Fibroblast of lung (primary cell): ENCODE results near the gene FUBP3. TPM values are rescaled to one million over a fixed set of nuclear protein-coding genes. Genes with fewer than 3 reads are reported as not detected.
A peak's percentile ranks its signal among the peaks of the same experiment; 100 is the strongest.

Source experiments
- DNase-seq, 2 donors: peaks; one replicate each; pipeline versions ENCODE4 v3.0.0 to v3.0.0-alpha.2; 2010; ENCODE audit warnings: low read depth in 2 of 2
- H2AFZ ChIP-seq: 2 replicates; pipeline ENCODE4 v1.5.1; 2012; ENCODE audit warnings: low read length, control low read depth, inconsistent platforms
- H3K27ac ChIP-seq: 2 replicates; pipeline ENCODE4 v1.5.1; 2011; ENCODE audit warnings: low read length, control low read depth; ENCODE audit not compliant: insufficient read depth
- H3K27me3 ChIP-seq: 2 replicates; pipeline ENCODE4 v1.5.1; 2011; ENCODE audit warnings: mild to moderate bottlenecking, low read length; ENCODE audit not compliant: control insufficient read depth, insufficient read depth
- H3K36me3 ChIP-seq: 2 replicates; pipeline ENCODE4 v1.5.1; 2011; ENCODE audit warnings: low read length; ENCODE audit not compliant: control insufficient read depth, insufficient read depth
- H3K4me1 ChIP-seq: 2 replicates; pipeline ENCODE4 v1.5.1; 2011; ENCODE audit warnings: low read length; ENCODE audit not compliant: control insufficient read depth, insufficient read depth; ENCODE audit errors: extremely low read depth
- H3K4me2 ChIP-seq: 2 replicates; pipeline ENCODE4 v1.5.1; 2011; ENCODE audit warnings: low read length, control low read depth; ENCODE audit not compliant: insufficient read depth; ENCODE audit errors: extremely low read depth
- H3K4me3 ChIP-seq, 4 experiments: fragments of 200-600 bp in 1 of 4; sonication (generic) in 1 of 4; replicated peaks in 1 of 4; 2 replicates each; pipeline ENCODE4 v1.5.1; 2011 to 2016; ENCODE audit warnings: low read length in 4 of 4, low read depth in 3 of 4, mild to moderate bottlenecking in 3 of 4, control low read depth in 2 of 4, inconsistent platforms in 1 of 4, mixed read lengths in 1 of 4; ENCODE audit not compliant: insufficient read depth in 1 of 4; ENCODE audit errors: control extremely low read depth in 1 of 4
- H3K79me2 ChIP-seq: 2 replicates; pipeline ENCODE4 v1.5.1; 2012; ENCODE audit warnings: mild to moderate bottlenecking, low read length, inconsistent platforms; ENCODE audit not compliant: control insufficient read depth, insufficient read depth
- H3K9ac ChIP-seq: 2 replicates; pipeline ENCODE4 v1.5.1; 2011; ENCODE audit warnings: mild to moderate bottlenecking, low read length, control low read depth; ENCODE audit not compliant: insufficient read depth
- H3K9me3 ChIP-seq: 2 replicates; pipeline ENCODE4 v1.5.1; 2012; ENCODE audit warnings: low read depth, low read length; ENCODE audit not compliant: control insufficient read depth, insufficient read depth
- H4K20me1 ChIP-seq: 2 replicates; pipeline ENCODE4 v1.5.1; 2011; ENCODE audit warnings: low read length; ENCODE audit not compliant: control insufficient read depth, insufficient read depth; ENCODE audit errors: extremely low read depth
- CTCF ChIP-seq, 2 donors: IDR thresholded peaks in 1 of 2; conservative IDR thresholded peaks in 1 of 2; 1 replicate in 1 of 2; 2 replicates in 1 of 2; pipeline ENCODE4 v1.5.1; 2011 to 2012; ENCODE audit warnings: low read length in 2 of 2, control low read depth in 1 of 2, inconsistent platforms in 1 of 2, low read depth in 1 of 2, mild to moderate bottlenecking in 1 of 2
- EZH2 ChIP-seq: IDR thresholded peaks from 2 replicates; pipeline ENCODE4 v1.5.1; 2012; ENCODE audit warnings: low read length, control low read depth, mild to moderate bottlenecking; ENCODE audit errors: missing control alignments
- polyA plus RNA-seq, 2 donors: library from polyadenylated mRNA; depleted of rRNA in 1 of 2; stranded (reverse) in 1 of 2; unstranded in 1 of 2; fragments of >200 nt; gene quantifications; 2 replicates each; pipeline ENCODE4 v1.2.1, GENCODE V29; 2011 to 2012; ENCODE audit warnings: missing spikeins in 1 of 2
- total RNA-seq: library from RNA; depleted of rRNA; stranded (reverse); fragments of >200 nt; gene quantifications from 2 replicates; pipeline ENCODE4 v1.2.1, GENCODE V29; 2014

Gene FUBP3
- total and polyA plus RNA-seq, 2 donors (not counting 1 experiment from before 2014, with no cell fraction given), result 35.7 to 36.2 TPM

GRCh38 chr9:130608554-130609134 is 29.3 kb downstream of the FUBP3 start:
- H3K27me3 ChIP-seq, result no peaks in the 10 kb centered on the region
- no peak for TF ChIP-seq CTCF (conservative IDR thresholded peaks at IDR 0.05 in 1 of 2, IDR thresholded peaks at IDR 0.05 in 1 of 2; ENCODE audit: low read depth in 1 of 2, low read length in 2 of 2)
- peaks cover 3% of the 10 kb centered on the region for H3K79me2 ChIP-seq
- no peak overlapping the region for H3K27ac ChIP-seq
- no peak overlapping the region for H2AFZ ChIP-seq
- H4K20me1 ChIP-seq, result no peaks in the 10 kb centered on the region
- H3K4me3 ChIP-seq, result no peak overlapping the region
- peaks cover 4% of the 10 kb centered on the region for H3K36me3 ChIP-seq
- no peak overlapping the region for H3K9ac ChIP-seq
- no peaks in the 10 kb centered on the region for H3K4me1 ChIP-seq
- no peak for DNase-seq
- H3K9me3 ChIP-seq, result no peaks in the 10 kb centered on the region
- no peak overlapping the region for H3K4me2 ChIP-seq

DNA sequence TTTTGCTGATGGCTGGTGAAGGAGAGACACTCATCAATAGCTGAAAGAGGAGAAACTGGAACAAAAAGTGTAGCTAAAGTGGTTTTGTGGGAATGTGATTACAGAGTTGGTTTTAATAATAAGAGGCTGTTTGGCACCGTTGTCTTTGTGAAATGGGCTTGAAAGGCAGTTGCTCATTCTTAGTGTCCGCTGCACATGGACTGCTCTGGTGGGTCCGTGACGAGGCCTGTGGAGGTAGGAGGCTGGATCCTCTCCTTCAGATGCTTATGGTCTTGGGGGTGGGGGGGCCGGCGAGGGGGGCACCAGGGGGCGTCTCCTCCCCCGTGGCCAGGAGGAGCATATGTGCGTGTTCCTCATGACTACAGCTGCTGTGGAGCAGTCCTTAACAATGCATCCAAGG is 29.8 kb downstream of the FUBP3 start:
- H3K9ac ChIP-seq, result no peak overlapping the region
- H3K9me3 ChIP-seq, result no peaks in the 10 kb centered on the region
- H3K4me2 ChIP-seq, result no peak overlapping the region
- TF ChIP-seq EZH2 (no peak), CTCF (conservative IDR thresholded peaks at IDR 0.05 in 1 of 2, IDR thresholded peaks at IDR 0.05 in 1 of 2; ENCODE audit: low read depth in 1 of 2, low read length in 2 of 2) (no peak)
- H3K27ac ChIP-seq, result no peak overlapping the region
- H2AFZ ChIP-seq, result no peak overlapping the region
- peaks cover 9% of the 10 kb centered on the region for H3K36me3 ChIP-seq
- no peak overlapping the region for H3K4me3 ChIP-seq
- DNase-seq, result no peak
- H3K79me2 ChIP-seq, result peaks cover 3% of the 10 kb centered on the region
- H3K4me1 ChIP-seq, result no peaks in the 10 kb centered on the region
- H3K27me3 ChIP-seq, result no peaks in the 10 kb centered on the region
- no peaks in the 10 kb centered on the region for H4K20me1 ChIP-seq

DNA sequence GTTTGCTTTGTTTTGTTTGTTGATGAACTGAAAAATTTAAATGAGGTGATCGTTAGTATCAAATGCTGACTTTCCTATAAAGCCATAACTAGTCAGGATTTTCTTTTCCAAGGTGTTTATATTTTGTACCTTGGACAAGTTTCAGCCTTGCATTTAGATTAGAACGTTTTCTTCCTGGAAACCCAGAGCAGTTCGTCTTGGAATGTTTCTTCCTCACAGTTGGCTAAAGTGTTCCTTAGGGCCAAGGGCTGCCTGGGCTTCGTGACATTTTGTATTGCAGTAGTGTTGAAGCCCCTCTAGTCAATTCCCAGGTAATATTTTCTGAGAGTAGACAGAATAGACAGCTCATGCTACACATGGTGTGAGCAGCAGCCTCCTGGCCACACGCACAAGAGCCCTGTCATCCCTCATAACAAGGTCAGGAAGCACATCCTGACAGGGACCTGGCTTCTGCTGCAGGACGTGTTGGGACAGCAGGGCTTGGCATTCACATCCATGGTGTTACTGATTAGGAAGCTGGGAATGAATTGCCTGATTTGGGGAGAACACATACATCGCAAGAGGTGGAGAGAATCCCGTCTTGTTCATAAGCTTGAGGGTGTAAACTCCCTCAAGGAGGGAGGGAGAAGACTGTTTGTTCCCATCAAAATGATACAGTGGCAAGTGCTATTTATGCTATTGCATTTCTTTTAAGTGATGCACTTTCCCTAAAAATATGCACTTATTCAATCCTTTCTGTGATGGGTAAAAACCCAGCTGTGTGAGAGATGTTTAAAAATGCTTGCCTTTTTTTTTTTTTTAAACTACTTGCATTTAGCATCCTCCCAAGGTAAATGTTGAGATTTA is 31.7 kb downstream of the FUBP3 start:
- Histone ChIP-seq H3K4me2 (no peak overlapping the region), H3K27ac (no peak overlapping the region), H3K4me3 (no peak overlapping the region), H3K9ac (no peak overlapping the region), H3K79me2 (peaks cover 2% of the 10 kb centered on the region), H4K20me1 (no peaks in the 10 kb centered on the region), H3K4me1 (no peaks in the 10 kb centered on the region), H2AFZ (no peak overlapping the region), H3K27me3 (no peaks in the 10 kb centered on the region), H3K36me3 (peaks cover 14% of the 10 kb centered on the region), H3K9me3 (no peaks in the 10 kb centered on the region)
- TF ChIP-seq EZH2 (no peak), CTCF (conservative IDR thresholded peaks at IDR 0.05 in 1 of 2, IDR thresholded peaks at IDR 0.05 in 1 of 2; ENCODE audit: low read depth in 1 of 2, low read length in 2 of 2) (no peak)
- peak in 1 of 2 donors; percentile 3 for DNase-seq
